Measurements from ENCODE around the gene CD7.

DNA sequence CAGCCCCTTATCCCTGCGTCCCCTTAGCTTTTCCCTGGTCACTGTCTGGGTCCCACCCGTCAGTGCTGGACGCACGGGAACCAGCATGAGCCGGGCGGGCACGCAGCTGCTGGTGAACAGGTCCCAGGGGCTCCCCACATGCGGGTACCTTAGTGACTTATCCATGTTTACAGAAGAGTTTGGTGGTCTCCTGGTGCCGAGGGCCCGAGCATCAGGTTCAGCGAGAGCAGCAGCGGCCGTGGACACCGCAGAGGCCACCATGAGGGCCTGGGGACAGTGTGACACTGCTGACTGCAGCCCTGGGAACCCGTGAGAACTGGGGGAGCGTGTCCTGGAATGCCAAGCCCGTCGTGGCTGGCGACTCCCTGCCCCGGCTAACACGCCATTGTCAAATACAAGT, 6.5 kb downstream of the CD7 start:
- TF ChIP-seq, protein P1, sequence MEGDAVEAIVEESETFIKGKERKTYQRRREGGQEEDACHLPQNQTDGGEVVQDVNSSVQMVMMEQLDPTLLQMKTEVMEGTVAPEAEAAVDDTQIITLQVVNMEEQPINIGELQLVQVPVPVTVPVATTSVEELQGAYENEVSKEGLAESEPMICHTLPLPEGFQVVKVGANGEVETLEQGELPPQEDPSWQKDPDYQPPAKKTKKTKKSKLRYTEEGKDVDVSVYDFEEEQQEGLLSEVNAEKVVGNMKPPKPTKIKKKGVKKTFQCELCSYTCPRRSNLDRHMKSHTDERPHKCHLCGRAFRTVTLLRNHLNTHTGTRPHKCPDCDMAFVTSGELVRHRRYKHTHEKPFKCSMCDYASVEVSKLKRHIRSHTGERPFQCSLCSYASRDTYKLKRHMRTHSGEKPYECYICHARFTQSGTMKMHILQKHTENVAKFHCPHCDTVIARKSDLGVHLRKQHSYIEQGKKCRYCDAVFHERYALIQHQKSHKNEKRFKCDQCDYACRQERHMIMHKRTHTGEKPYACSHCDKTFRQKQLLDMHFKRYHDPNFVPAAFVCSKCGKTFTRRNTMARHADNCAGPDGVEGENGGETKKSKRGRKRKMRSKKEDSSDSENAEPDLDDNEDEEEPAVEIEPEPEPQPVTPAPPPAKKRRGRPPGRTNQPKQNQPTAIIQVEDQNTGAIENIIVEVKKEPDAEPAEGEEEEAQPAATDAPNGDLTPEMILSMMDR (IDR thresholded peaks at IDR 0.05), result no peak
- no peak for TF ChIP-seq POLR2A (IDR thresholded peaks at IDR 0.05)

All from body of pancreas (tissue), 4 donors.